T-helper 1 cell (primary cell): ENCODE measurements around the gene CRTC1.
A peak's percentile ranks its signal among the peaks of the same experiment; 100 is the strongest.

ENCODE experiments used
- DNase-seq, 5 donors: peaks; one replicate each; pipeline ENCODE4 v3.0.0-alpha.2; 2012 to 2020

The CRTC1 gene

GRCh38 chr19:18772620-18773587 is 89.4 kb downstream of the CRTC1 start:
- no peak for DNase-seq

- DNase-seq, result no peak
Observed at GRCh38 chr19:18773682-18774081, 90.2 kb downstream of the CRTC1 start.

GRCh38 chr19:18774107-18774506 is 90.6 kb downstream of the CRTC1 start:
- DNase-seq, result no peak

GRCh38 chr19:18774782-18775444 is 91.4 kb downstream of the CRTC1 start:
- DNase-seq, result no peak

GRCh38 chr19:18775586-18776287 is 92.3 kb downstream of the CRTC1 start:
- DNase-seq, result no peak

GRCh38 chr19:18776288-18776594 is 92.8 kb downstream of the CRTC1 start:
- DNase-seq, result no peak

- DNase-seq, result no peak
Observed at GRCh38 chr19:18776736-18777135, 93.3 kb downstream of the CRTC1 start.

- no peak for DNase-seq
Observed at GRCh38 chr19:18777301-18778075, 94.0 kb downstream of the CRTC1 start.

- no peak for DNase-seq
Observed at GRCh38 chr19:18778076-18778389, 94.6 kb downstream of the CRTC1 start.

GRCh38 chr19:18778826-18779495 is 95.5 kb downstream of the CRTC1 start:
- DNase-seq, result no peak

- no peak for DNase-seq
Observed at GRCh38 chr19:18780081-18780480, 96.6 kb downstream of the CRTC1 start.

GRCh38 chr19:18780631-18781030 is 97.2 kb downstream of the CRTC1 start:
- DNase-seq, result no peak

GRCh38 chr19:18781047-18781600 is 97.6 kb downstream of the CRTC1 start:
- no peak for DNase-seq

GRCh38 chr19:18781885-18782527 is 98.5 kb downstream of the CRTC1 start:
- no peak for DNase-seq

- no peak for DNase-seq
Observed at GRCh38 chr19:18782559-18783225, 99.2 kb downstream of the CRTC1 start.

GRCh38 chr19:18783958-18784785 is 100.7 kb downstream of the CRTC1 start:
- DNase-seq, result no peak

GRCh38 chr19:18784786-18785120 is 101.3 kb downstream of the CRTC1 start:
- no peak for DNase-seq

GRCh38 chr19:18785179-18786124 is 102.0 kb downstream of the CRTC1 start:
- peak; percentile 54 to 71 (median 62) for DNase-seq
